K562 (cell line): ENCODE measurements around the gene C16orf90. TPM values are rescaled to one million over a fixed set of nuclear protein-coding genes. Genes with fewer than 3 reads are reported as not detected.
A peak's percentile ranks its signal among the peaks of the same experiment; 100 is the strongest.

Experiments
- CHD1 ChIP-seq: fragments of 200-600 bp; sonication (generic); IDR thresholded peaks from one replicate; pipeline ENCODE4 v1.6.1; 2012; ENCODE audit warnings: mild to moderate bottlenecking, moderate library complexity, low read length, inconsistent platforms
- COPS2 ChIP-seq: fragments of 450-650 bp; conservative IDR thresholded peaks from 2 replicates; pipeline ENCODE4 v1.6.1; 2016; ENCODE audit warnings: mild to moderate bottlenecking, moderate library complexity
- HNRNPK ChIP-seq: fragments of 200-400 bp; formaldehyde crosslinking; IDR thresholded peaks from one replicate; pipeline ENCODE4 v1.6.1; 2018; ENCODE audit warnings: mild to moderate bottlenecking, low read depth, low read length; ENCODE audit not compliant: poor library complexity, severe bottlenecking
- KDM5B ChIP-seq: fragments of 200-600 bp; sonication (generic); IDR thresholded peaks from 2 replicates; pipeline ENCODE4 v1.6.1; 2012; ENCODE audit warnings: low read depth, mild to moderate bottlenecking, moderate library complexity, low read length, control low read depth, inconsistent platforms; ENCODE audit not compliant: insufficient replicate concordance
- KLF1 ChIP-seq: fragments of 450-650 bp; IDR thresholded peaks from 2 replicates; pipeline ENCODE4 v1.6.1; 2016; ENCODE audit warnings: missing genetic modification characterization, missing compliant biosample characterization
- MLX ChIP-seq, 2 experiments: fragments of 450-650 bp in 1 of 2; sonication (generic) in 1 of 2; formaldehyde crosslinking; conservative IDR thresholded peaks; 2 replicates each; pipeline versions ENCODE4 v1.4.0 to v1.8.1; 2020 to 2022; ENCODE audit warnings: mild to moderate bottlenecking in 1 of 2, missing genetic modification reagents in 1 of 2
- PTTG1 ChIP-seq: fragments of 450-650 bp; IDR thresholded peaks from 2 replicates; pipeline ENCODE4 v1.6.1; 2016; ENCODE audit warnings: low read depth, mild to moderate bottlenecking, missing genetic modification characterization, missing compliant biosample characterization
- RBM25 ChIP-seq: fragments of 200-400 bp; formaldehyde crosslinking; IDR thresholded peaks from 2 replicates; pipeline ENCODE4 v1.6.1; 2018; ENCODE audit warnings: low read length, low read depth, moderate library complexity; ENCODE audit not compliant: severe bottlenecking
- RREB1 ChIP-seq: fragments of 250-450 bp; sonication (Bioruptor Pico); IDR thresholded peaks from 2 replicates; pipeline ENCODE4 v1.4.0; 2020
- TFE3 ChIP-seq: fragments of 450-650 bp; formaldehyde crosslinking; IDR thresholded peaks from 2 replicates; pipeline ENCODE4 v1.4.0; 2020; ENCODE audit warnings: mild to moderate bottlenecking, mixed read lengths
- THRAP3 ChIP-seq: fragments of 450-650 bp; IDR thresholded peaks from 2 replicates; pipeline ENCODE4 v1.6.1; 2016; ENCODE audit warnings: mild to moderate bottlenecking, inconsistent platforms, borderline replicate concordance
- TRIM25 ChIP-seq: fragments of 450-650 bp; IDR thresholded peaks from 2 replicates; pipeline ENCODE4 v1.7.0; 2016; ENCODE audit warnings: borderline replicate concordance
- ZBTB17 ChIP-seq: fragments of 450-650 bp; formaldehyde crosslinking; IDR thresholded peaks from 2 replicates; pipeline ENCODE4 v1.4.0; 2020; ENCODE audit warnings: mild to moderate bottlenecking
- ZKSCAN8 ChIP-seq: fragments of 200-800 bp; sonication (Bioruptor generic); IDR thresholded peaks from 2 replicates; pipeline ENCODE4 v1.6.1; 2016; ENCODE audit warnings: missing genetic modification characterization, missing compliant biosample characterization
- ZNF41 ChIP-seq: fragments of 250-450 bp; sonication (Bioruptor Pico); conservative IDR thresholded peaks from 2 replicates; pipeline ENCODE4 v1.4.0; 2020; ENCODE audit warnings: mild to moderate bottlenecking
- ZNF511 ChIP-seq: sonication (generic); formaldehyde crosslinking; IDR thresholded peaks from 2 replicates; pipeline ENCODE4 v1.8.0; 2022; ENCODE audit warnings: mild to moderate bottlenecking, missing genetic modification reagents
- polyA plus RNA-seq, 8 experiments: library from polyadenylated mRNA; depleted of rRNA in 4 of 8; stranded (reverse) in 5 of 8; unstranded in 3 of 8; fragments of >200 nt; fragmentation: Nextera tagmentation in 2 of 8; fragmentation: Illumina TruSeq in 1 of 8; extraction: Ambion mirVana in 2 of 8; extraction: Trizol in 1 of 8; gene quantifications; 2 replicates each; pipeline versions ENCODE4 v1.2.1 to v1.2.3, GENCODE V29; 2011 to 2014; ENCODE audit warnings: inconsistent platforms in 1 of 8, missing spikeins in 1 of 8
- total RNA-seq, 7 experiments: library from RNA; depleted of rRNA in 6 of 7; stranded (reverse); fragments of >200 nt in 6 of 7; fragmentation: Illumina TruSeq in 2 of 7; extraction: Trizol in 2 of 7; gene quantifications; 2 replicates each; pipeline versions ENCODE4 v1.2.1 to v1.2.3, GENCODE V29; 2011 to 2021; ENCODE audit warnings: low replicate concordance in 1 of 7

The C16orf90 gene
- total and polyA plus RNA-seq, 9 of the 15 experiments (the other 6 are each of a cell fraction or from before 2014, with no cell fraction given): not detected

- TF ChIP-seq CHD1 (no peak), MLX (CRISPR knock-in tag; conservative IDR thresholded peaks at IDR 0.05) (no peak), ZNF41 (0 out of 2 replicates have a peak, but pooled peaks have one; percentile 8), HNRNPK (no peak), RBM25 (peak; percentile 97), ZBTB17 (CRISPR knock-in tag) (0 out of 2 replicates have a peak, but pooled peaks have one; percentile 70), PTTG1 (no peak), KLF1 (tag) (peak; percentile 70; the same call in 1 of the 2 replicates), ZKSCAN8 (CRISPR knock-in tag) (no peak), THRAP3 (no peak), KDM5B (peak; percentile 80), COPS2 (no peak), ZNF511 (CRISPR knock-in tag) (peak; percentile 94), RREB1 (CRISPR knock-in tag) (0 out of 2 replicates have a peak, but pooled peaks have one; percentile 31), TRIM25 (no peak), TFE3 (CRISPR knock-in tag) (no peak)
Observed at GRCh38 chr16:3457434-3458252, 37.6 kb downstream of the C16orf90 start (continued).
